Measurements from ENCODE around the gene RPL22. TPM values are rescaled to one million over a fixed set of nuclear protein-coding genes. Genes with fewer than 3 reads are reported as not detected.

Gene RPL22
- total RNA-seq, 1 experiment from 2014 or later: 441 TPM

Other genes starting within 250 kb of the RPL22 start
- 10.6 to 16.8 TPM (median 12.0 TPM) in 3 replicates for gene NPHP4, start 207.2 kb downstream of the RPL22 start, total RNA-seq (2021)
- 9.3 to 10.3 TPM (median 9.6 TPM) in 3 replicates for gene KCNAB2, start 153.7 kb downstream of the RPL22 start, total RNA-seq (2021)
- 1.6 to 2.4 TPM (median 1.6 TPM) in 3 replicates for gene CHD5, start 19.3 kb downstream of the RPL22 start, total RNA-seq (2021)
- 9.2 to 14.0 TPM (median 12.9 TPM) in 3 replicates for gene RNF207, start 6.5 kb upstream of the RPL22 start, total RNA-seq (2021)
- 105 to 113 TPM (median 107 TPM) in 3 replicates for gene ICMT, start 36.4 kb upstream of the RPL22 start, total RNA-seq (2021)
- gene HES3, start 44.6 kb upstream of the RPL22 start, total RNA-seq (2021): 74.7 to 78.7 TPM (median 78.3 TPM) in 3 replicates
- 13.4 to 14.8 TPM (median 14.6 TPM) in 3 replicates for gene GPR153, start 61.5 kb upstream of the RPL22 start, total RNA-seq (2021)
- gene ACOT7, start 194.2 kb upstream of the RPL22 start, total RNA-seq (2021): 133 to 151 TPM (median 137 TPM) in 3 replicates
- gene HES2, start 220.3 kb upstream of the RPL22 start, total RNA-seq (2021): 1.9 to 2.7 TPM (median 1.9 TPM) in 3 replicates
- 46.1 to 70.3 TPM (median 68.1 TPM) in 3 replicates for gene ESPN, start 225.2 kb upstream of the RPL22 start, total RNA-seq (2021)